Skeletal muscle tissue (tissue), 4 donors: ENCODE results near the gene PDE6G. TPM values are rescaled to one million over a fixed set of nuclear protein-coding genes. Genes with fewer than 3 reads are reported as not detected.
"Not testable (repeated sequence)": the region's sequence is repeated elsewhere in the genome, so short reads cannot be mapped to it uniquely, and the experiment has no call there.

Experiments used
- H3K27ac ChIP-seq: one replicate; pipeline ENCODE4 v1.7.0; 2013; ENCODE audit warnings: mild to moderate bottlenecking, low read depth, low read length, inconsistent platforms
- H3K27me3 ChIP-seq, 3 donors: one replicate each; pipeline ENCODE4 v1.7.0; 2013; ENCODE audit warnings: low read length in 3 of 3; ENCODE audit not compliant: control insufficient read depth in 3 of 3, insufficient read depth in 3 of 3
- H3K36me3 ChIP-seq, 3 donors: one replicate each; pipeline ENCODE4 v1.7.0; 2013; ENCODE audit warnings: low read length in 3 of 3; ENCODE audit not compliant: control insufficient read depth in 3 of 3, insufficient read depth in 3 of 3
- H3K4me1 ChIP-seq, 3 donors: one replicate each; pipeline ENCODE4 v1.7.0; 2013; ENCODE audit warnings: low read length in 3 of 3, mild to moderate bottlenecking in 3 of 3; ENCODE audit not compliant: control insufficient read depth in 3 of 3, insufficient read depth in 3 of 3
- H3K4me3 ChIP-seq, 3 donors: one replicate each; pipeline ENCODE4 v1.7.0; 2013; ENCODE audit warnings: low read length in 3 of 3
- H3K9ac ChIP-seq, 3 donors: one replicate each; pipeline ENCODE4 v1.7.0; 2013; ENCODE audit warnings: low read length in 3 of 3, mild to moderate bottlenecking in 3 of 3, moderate library complexity in 2 of 3, low read depth in 1 of 3
- H3K9me3 ChIP-seq, 3 donors: one replicate each; pipeline ENCODE4 v1.7.0; 2013; ENCODE audit warnings: low read length in 3 of 3; ENCODE audit not compliant: control insufficient read depth in 3 of 3
- total RNA-seq: library from RNA; depleted of rRNA; stranded (reverse); fragments of >200 nt; gene quantifications from one replicate; pipeline ENCODE4 v1.2.3, GENCODE V29; 2014
- donor health status: Osteomylitis.

PDE6G gene
- total RNA-seq, 1 donor from 2014 or later, result 1.0 TPM

DNA sequence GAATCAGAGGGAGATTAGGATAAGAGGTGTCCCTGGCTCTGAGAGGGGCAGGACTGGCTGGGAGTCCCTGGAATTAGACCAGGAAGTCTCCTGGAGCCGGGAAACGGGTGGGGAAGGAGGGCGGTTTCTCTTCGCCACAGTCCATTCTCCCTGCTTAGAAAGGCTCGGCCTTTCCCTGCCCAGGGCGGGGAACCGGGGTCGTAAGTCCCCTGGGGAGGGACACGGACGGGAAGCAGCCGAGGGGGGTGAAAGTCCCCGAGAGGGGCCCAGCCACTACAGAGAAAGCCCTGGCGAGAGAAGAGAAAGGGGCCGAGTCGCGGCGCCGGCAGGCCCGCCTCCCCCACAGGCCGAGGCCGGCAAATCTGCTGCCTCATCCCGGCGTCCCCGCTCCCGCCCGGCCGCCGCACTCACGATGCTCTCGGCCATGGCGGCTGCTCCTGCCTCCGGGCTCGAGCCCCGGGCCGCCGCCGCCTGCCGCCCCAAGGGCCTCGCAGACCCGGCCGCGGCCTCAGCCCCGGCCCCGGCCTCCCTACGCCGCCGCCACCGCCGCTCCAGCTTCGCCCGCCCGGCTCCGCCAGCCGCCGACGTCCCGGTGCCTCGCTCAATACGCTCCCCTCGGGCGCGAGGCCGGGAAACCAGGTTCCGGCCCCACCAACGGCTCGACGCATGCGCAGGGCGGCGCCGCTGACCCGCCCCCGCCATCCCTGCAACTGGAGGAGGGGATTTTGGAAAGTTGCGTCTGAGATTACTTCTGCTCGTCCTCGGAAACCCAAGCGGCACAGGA, 19.6 kb downstream of the PDE6G start, which contains the start of the genes NPLOC4 and TSPAN10:
NPLOC4 (minus strand) TSS at position 608 of the 784 bp plus-strand sequence; CDS start at position 426, 182 bp downstream.
TSPAN10 (plus strand) TSS at position 692 of the 784 bp plus-strand sequence. CDS start 5,217 bp downstream, outside the sequence.
- no peaks in the 10 kb centered on the region for H3K27me3 ChIP-seq
- H3K4me1 ChIP-seq, result peaks cover 14 to 22% (median 22%) of the 10 kb centered on the region in 3 donors
- peaks cover 0 to 4% (median 3%) of the 10 kb centered on the region in 3 donors for H3K36me3 ChIP-seq
- H3K9me3 ChIP-seq, result no peaks in the 10 kb centered on the region
- H3K4me3 ChIP-seq, result peak within 1 kb of the TSS; percentile 82 to 99 (median 92)
- H3K27ac ChIP-seq, result peak within 1 kb of the TSS; percentile 94
- H3K9ac ChIP-seq, result peak within 1 kb of the TSS; percentile 95 to 98 (median 97)

GRCh38 chr17:81635973-81636504, 20.3 kb downstream of the PDE6G start:
- peaks cover 14 to 22% (median 22%) of the 10 kb centered on the region in 3 donors for H3K4me1 ChIP-seq
- peak overlapping the region; percentile 94 for H3K27ac ChIP-seq
- H3K4me3 ChIP-seq, result peak overlapping the region; percentile 82 to 99 (median 92)
- H3K36me3 ChIP-seq, result peaks cover 2 to 4% (median 3%) of the 10 kb centered on the region in 3 donors
- peak overlapping the region; percentile 95 to 98 (median 97) for H3K9ac ChIP-seq
- no peaks in the 10 kb centered on the region for H3K9me3 ChIP-seq
- no peaks in the 10 kb centered on the region for H3K27me3 ChIP-seq

GRCh38 chr17:81635431-81635830, 20.9 kb downstream of the PDE6G start:
- peak overlapping the region; percentile 82 to 99 (median 92) for H3K4me3 ChIP-seq
- no peaks in the 10 kb centered on the region for H3K9me3 ChIP-seq
- peaks cover 2 to 4% (median 3%) of the 10 kb centered on the region in 3 donors for H3K36me3 ChIP-seq
- peaks cover 14 to 25% (median 23%) of the 10 kb centered on the region in 3 donors for H3K4me1 ChIP-seq
- H3K9ac ChIP-seq, result peak overlapping the region in 2 of 3 donors; percentile 97 to 98
- H3K27ac ChIP-seq, result peak overlapping the region; percentile 94
- H3K27me3 ChIP-seq, result no peaks in the 10 kb centered on the region

GRCh38 chr17:81631482-81631881, 24.9 kb downstream of the PDE6G start:
- no peaks in the 10 kb centered on the region for H3K9me3 ChIP-seq
- peaks cover 7 to 23% (median 21%) of the 10 kb centered on the region in 3 donors for H3K36me3 ChIP-seq
- H3K27ac ChIP-seq, result no peak overlapping the region
- no peaks in the 10 kb centered on the region for H3K27me3 ChIP-seq
- no peak overlapping the region for H3K9ac ChIP-seq
- peaks cover 11 to 27% (median 23%) of the 10 kb centered on the region in 3 donors for H3K4me1 ChIP-seq
- no peak overlapping the region for H3K4me3 ChIP-seq

GRCh38 chr17:81630274-81630673, 26.1 kb downstream of the PDE6G start:
- H3K27ac ChIP-seq, result no peak overlapping the region
- no peaks in the 10 kb centered on the region for H3K9me3 ChIP-seq
- H3K9ac ChIP-seq, result peak overlapping the region in 1 of 3 donors; percentile 3
- H3K4me3 ChIP-seq, result no peak overlapping the region
- peaks cover 3 to 17% (median 14%) of the 10 kb centered on the region in 3 donors for H3K4me1 ChIP-seq
- H3K27me3 ChIP-seq, result no peaks in the 10 kb centered on the region
- peaks cover 13 to 32% (median 29%) of the 10 kb centered on the region in 3 donors for H3K36me3 ChIP-seq

DNA sequence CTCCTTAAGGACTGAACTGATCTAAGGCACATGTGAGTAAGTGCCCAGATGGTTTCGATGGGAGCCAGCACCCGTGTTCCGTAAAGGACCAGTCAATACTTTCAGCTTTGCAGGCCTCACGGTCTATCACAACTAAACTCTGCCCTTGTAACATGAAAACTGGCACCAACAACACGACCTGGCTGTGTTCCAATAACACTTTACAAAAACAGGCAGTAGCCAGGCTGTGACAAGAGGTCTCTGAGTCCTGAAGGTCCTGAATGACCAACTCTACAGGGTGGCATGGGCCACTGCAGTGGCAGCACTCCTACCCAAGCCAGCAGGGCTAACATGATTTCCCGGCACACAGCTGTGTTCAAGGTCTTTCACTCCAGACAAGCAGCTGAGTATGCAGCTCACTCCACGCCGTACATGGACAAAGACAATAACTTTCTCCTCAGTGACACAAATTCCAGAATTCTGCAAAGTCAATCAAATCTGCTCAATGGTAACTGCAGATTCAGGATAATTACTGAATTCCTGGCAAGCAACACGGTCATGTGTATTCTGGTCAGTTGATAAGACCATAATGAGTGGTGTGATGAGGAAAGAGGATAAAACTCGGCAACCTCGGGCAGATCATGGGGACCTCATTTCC, 34.7 kb downstream of the PDE6G start:
- Histone ChIP-seq H3K4me3 (no peak overlapping the region), H3K9me3 (no peaks in the 10 kb centered on the region), H3K36me3 (peaks cover 44 to 61% (median 45%) of the 10 kb centered on the region in 3 donors), H3K27ac (no peak overlapping the region), H3K4me1 (peaks cover 5 to 9% (median 6%) of the 10 kb centered on the region in 3 donors), H3K27me3 (no peaks in the 10 kb centered on the region), H3K9ac (peak overlapping the region in 1 of 3 donors; percentile 10)

GRCh38 chr17:81618307-81618706, 38.0 kb downstream of the PDE6G start:
- not testable (repeated sequence) for H3K9me3 ChIP-seq, H3K27me3 ChIP-seq, H3K4me3 ChIP-seq, H3K9ac ChIP-seq, H3K27ac ChIP-seq
- peaks cover 18 to 26% (median 22%) of the 10 kb centered on the region in 3 donors for H3K4me1 ChIP-seq
- H3K36me3 ChIP-seq, result peaks cover 31 to 57% (median 35%) of the 10 kb centered on the region in 3 donors

DNA sequence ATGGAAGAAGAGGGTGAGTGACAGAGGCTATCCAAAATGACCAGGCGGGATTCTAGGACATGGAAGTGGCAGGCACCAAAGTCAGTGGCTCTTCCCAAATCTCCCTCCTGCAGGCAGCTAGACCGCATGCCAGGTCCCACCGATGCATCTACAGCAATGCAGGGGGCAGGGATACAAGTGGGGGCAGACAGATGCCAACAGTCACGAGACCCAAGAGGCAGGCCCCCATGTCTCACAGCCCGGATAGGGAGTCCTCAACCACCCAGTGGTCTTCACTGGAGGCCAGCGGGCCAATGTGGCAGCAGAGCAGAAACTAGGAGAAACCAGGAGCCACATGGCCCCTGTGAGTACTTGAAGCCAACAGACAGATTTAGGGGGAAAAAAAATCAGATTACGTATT, 39.5 kb downstream of the PDE6G start:
- H3K27ac ChIP-seq, result no peak overlapping the region
- peaks cover 38 to 60% (median 41%) of the 10 kb centered on the region in 3 donors for H3K36me3 ChIP-seq
- H3K9me3 ChIP-seq, result no peaks in the 10 kb centered on the region
- H3K4me3 ChIP-seq, result no peak overlapping the region
- H3K27me3 ChIP-seq, result no peaks in the 10 kb centered on the region
- H3K4me1 ChIP-seq, result peaks cover 21 to 35% (median 22%) of the 10 kb centered on the region in 3 donors
- no peak overlapping the region for H3K9ac ChIP-seq

DNA sequence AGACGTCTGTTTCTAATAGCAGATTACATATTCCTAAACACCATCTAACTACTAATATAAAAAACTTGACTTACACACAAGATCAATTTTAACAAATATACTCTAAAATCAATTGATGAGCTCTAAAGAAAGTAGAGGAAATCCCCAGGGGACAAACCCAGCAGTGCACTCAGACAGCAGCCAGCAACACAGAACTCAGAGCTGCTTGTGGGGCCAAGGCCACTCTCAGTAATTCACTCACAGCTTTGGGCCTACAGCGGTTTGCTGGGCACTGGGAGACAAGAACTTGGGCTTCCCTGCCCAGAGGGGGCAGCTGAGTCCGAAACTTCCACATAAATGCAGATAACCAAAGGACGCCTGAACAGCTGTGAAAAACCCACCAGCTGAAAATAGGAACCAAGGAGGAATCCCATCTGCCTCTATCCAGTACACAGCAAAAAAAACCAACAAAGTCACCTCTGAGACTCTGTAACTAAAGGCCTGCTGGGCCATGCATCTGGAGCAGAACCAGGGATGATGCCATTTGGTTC, 40.9 kb downstream of the PDE6G start:
- Histone ChIP-seq H3K4me3 (no peak overlapping the region), H3K27me3 (no peaks in the 10 kb centered on the region), H3K9ac (no peak overlapping the region), H3K9me3 (no peaks in the 10 kb centered on the region), H3K4me1 (peaks cover 15 to 27% (median 16%) of the 10 kb centered on the region in 3 donors), H3K27ac (no peak overlapping the region), H3K36me3 (peaks cover 25 to 46% (median 29%) of the 10 kb centered on the region in 3 donors)
